HCT116 (cell line): ENCODE results near the gene ECEL1. TPM values are rescaled to one million over a fixed set of nuclear protein-coding genes. Genes with fewer than 3 reads are reported as not detected.

Experiments
- ATAC-seq: fragments of 200-7000 bp; cut with Tn5 transposase; 2 replicates; pipeline ENCODE4 v1.9.1; 2020; ENCODE audit warnings: mild to moderate bottlenecking, moderate library complexity
- BruUV-seq: library from RNA; stranded (reverse); fragments of 400-500 nt; replicated peaks from 2 replicates; lab custom pipeline; 2021; lab: Mats Ljungman, UMichigan
- CTCF ChIA-PET: fragments of 300-600 bp; sonication (Branson Sonifier 250); formaldehyde crosslinking; loops from one replicate; lab custom pipeline; 2021; ENCODE audit warnings: antibody characterized with exemption; lab: Charles Lee
- POLR2A ChIA-PET: fragments of 300-600, 350-600 bp; sonication (Branson Sonifier 250); formaldehyde crosslinking; loops from one replicate; lab custom pipeline; 2021; ENCODE audit warnings: antibody characterized with exemption; lab: Charles Lee
- RAD21 ChIA-PET, 2 experiments: fragments of 300-600 bp; sonication (Branson Sonifier 250); formaldehyde crosslinking; loops; one replicate each; lab custom pipeline; 2023; ENCODE audit warnings: low total read pairs in 2 of 2; ENCODE audit not compliant: uncharacterized antibody in 2 of 2, unreplicated experiment in 2 of 2, low non-redundant PET in 1 of 2; lab: Charles Lee
- DNase-seq: peaks from one replicate; pipeline ENCODE4 v3.0.0-alpha.2; 2010; ENCODE audit warnings: low read depth, low spot score
- H2AFZ ChIP-seq: fragments of 200-600 bp; shearing (Covaris generic), sonication (generic); 2 replicates; pipeline ENCODE4 v1.6.1; 2017; ENCODE audit warnings: low read depth, mixed run types, mixed read lengths, antibody characterized with exemption, low read length; ENCODE audit not compliant: poor library complexity, severe bottlenecking
- H3K27ac ChIP-seq: 2 replicates; pipeline ENCODE4 v1.5.1; 2012; ENCODE audit warnings: low read depth, low read length
- H3K27me3 ChIP-seq: fragments of 200-600 bp; sonication (generic); 2 replicates; pipeline ENCODE4 v1.6.1; 2016; ENCODE audit warnings: mixed run types, low read length, mixed read lengths; ENCODE audit not compliant: insufficient read depth
- H3K36me3 ChIP-seq, 2 experiments: fragments of 200-500 bp in 1 of 2; fragments of 200-600 bp in 1 of 2; sonication (Bioruptor generic) in 1 of 2; sonication (generic) in 1 of 2; 2 replicates each; pipeline versions ENCODE4 v1.5.1 to v1.6.1; 2014 to 2016; ENCODE audit warnings: low read length in 2 of 2, inconsistent platforms in 1 of 2, mixed read lengths in 1 of 2, mixed run types in 1 of 2; ENCODE audit not compliant: insufficient read depth in 2 of 2, control insufficient read depth in 1 of 2
- H3K4me1 ChIP-seq, 2 experiments: fragments of 200-600 bp in 1 of 2; sonication (generic) in 1 of 2; 2 replicates each; pipeline versions ENCODE4 v1.5.1 to v1.6.1; 2012 to 2017; ENCODE audit warnings: low read length in 2 of 2, inconsistent platforms in 1 of 2, mild to moderate bottlenecking in 1 of 2, mixed read lengths in 1 of 2, mixed run types in 1 of 2, moderate library complexity in 1 of 2; ENCODE audit not compliant: insufficient read depth in 2 of 2, control insufficient read depth in 1 of 2
- H3K4me2 ChIP-seq: fragments of 200-600 bp; sonication (generic); 2 replicates; pipeline ENCODE4 v1.6.1; 2017; ENCODE audit warnings: mixed run types, low read length, mixed read lengths
- H3K4me3 ChIP-seq, 2 experiments: fragments of 200-600 bp in 1 of 2; sonication (generic) in 1 of 2; replicated peaks in 1 of 2; 2 replicates each; pipeline ENCODE4 v1.5.1; 2011 to 2016; ENCODE audit warnings: low read length in 2 of 2, control low read depth in 1 of 2, low read depth in 1 of 2, mild to moderate bottlenecking in 1 of 2, mixed read lengths in 1 of 2, mixed run types in 1 of 2
- H3K79me2 ChIP-seq: fragments of 200-600 bp; sonication (generic); 2 replicates; pipeline ENCODE4 v1.6.1; 2017; ENCODE audit warnings: mild to moderate bottlenecking, mixed run types, low read length, moderate library complexity, mixed read lengths; ENCODE audit not compliant: insufficient read depth
- H3K9ac ChIP-seq: fragments of 200-600 bp; sonication (generic); 2 replicates; pipeline ENCODE4 v1.6.1; 2016; ENCODE audit warnings: low read length, mixed read lengths
- H3K9me2 ChIP-seq: fragments of 200-600 bp; sonication (generic), shearing (Covaris generic); 2 replicates; pipeline ENCODE4 v1.6.1; 2017; ENCODE audit warnings: mixed run types, mild to moderate bottlenecking, moderate library complexity; ENCODE audit not compliant: insufficient read depth
- H3K9me3 ChIP-seq, 2 experiments: fragments of 200-500 bp in 1 of 2; fragments of 200-600 bp in 1 of 2; sonication (Bioruptor generic) in 1 of 2; sonication (generic) in 1 of 2; 2 replicates each; pipeline ENCODE4 v1.6.1; 2014 to 2017; ENCODE audit warnings: low read length in 2 of 2, mixed read lengths in 2 of 2, inconsistent platforms in 1 of 2, low read depth in 1 of 2, mild to moderate bottlenecking in 1 of 2, mixed run types in 1 of 2, moderate library complexity in 1 of 2; ENCODE audit not compliant: control insufficient read depth in 1 of 2, insufficient read depth in 1 of 2
- H4K20me1 ChIP-seq: fragments of 200-600 bp; sonication (generic), shearing (Covaris generic); 2 replicates; pipeline ENCODE4 v1.6.1; 2017; ENCODE audit warnings: mixed run types, mild to moderate bottlenecking, moderate library complexity; ENCODE audit not compliant: insufficient read depth
- CEBPB ChIP-seq: IDR thresholded peaks from 2 replicates; pipeline ENCODE4 v1.6.1; 2012; ENCODE audit warnings: low read depth
- ELF1 ChIP-seq: IDR thresholded peaks from 2 replicates; pipeline ENCODE4 v1.6.1; 2012; ENCODE audit warnings: low read depth, borderline replicate concordance
- EZH2phosphoT487 ChIP-seq: fragments of 200-600 bp; IDR thresholded peaks from 2 replicates; pipeline ENCODE4 v1.6.1; 2018; ENCODE audit warnings: antibody characterized with exemption, borderline replicate concordance
- FOSL1 ChIP-seq: IDR thresholded peaks from 2 replicates; pipeline ENCODE4 v1.6.1; 2012; ENCODE audit warnings: low read depth
- JUND ChIP-seq: IDR thresholded peaks from 2 replicates; pipeline ENCODE4 v1.6.1; 2012
- SIN3A ChIP-seq: IDR thresholded peaks from 2 replicates; pipeline ENCODE4 v1.6.1; 2012; ENCODE audit warnings: low read depth
- SRF ChIP-seq: IDR thresholded peaks from 2 replicates; pipeline ENCODE4 v1.6.1; 2012; ENCODE audit warnings: low read depth
- TCF7L2 ChIP-seq: IDR thresholded peaks from 2 replicates; pipeline ENCODE4 v1.7.0; 2011; ENCODE audit warnings: borderline replicate concordance, inconsistent platforms; ENCODE audit not compliant: insufficient read depth, insufficient read length; ENCODE audit errors: extremely low read depth
- intact Hi-C: fragments of 100-400 bp; cut with micrococcal nuclease; formaldehyde crosslinking; loops from 2 replicates; pipeline ENCODE4 v1.10.0; 2022
- total RNA-seq: library from RNA; stranded (reverse); gene quantifications from one replicate; pipeline ENCODE4 v1.2.1, GENCODE V29; 2021; ENCODE audit not compliant: unreplicated experiment
- TF ChIP-seq, protein P1 (sequence below): IDR thresholded peaks from 2 replicates; pipeline ENCODE4 v1.6.1; 2012; ENCODE audit warnings: low read depth
- TF ChIP-seq, protein P2 (sequence below): IDR thresholded peaks from 2 replicates; pipeline ENCODE4 v1.6.1; 2012
- TF ChIP-seq, protein P3 (sequence below): IDR thresholded peaks from 2 replicates; pipeline ENCODE4 v1.6.1; 2011; ENCODE audit warnings: mild to moderate bottlenecking, low read length, moderate library complexity; ENCODE audit not compliant: insufficient replicate concordance; ENCODE audit errors: extremely low read depth
- TF ChIP-seq, protein P4 (sequence below), 3 experiments: fragments of 200-600 bp in 1 of 3; sonication (generic) in 1 of 3; IDR thresholded peaks in 2 of 3; conservative IDR thresholded peaks in 1 of 3; 2 replicates each; pipeline ENCODE4 v1.5.1; 2012 to 2017; ENCODE audit warnings: low read depth in 2 of 3, low read length in 2 of 3, antibody characterized with exemption in 1 of 3, borderline replicate concordance in 1 of 3, control low read depth in 1 of 3, mild to moderate bottlenecking in 1 of 3, mixed read lengths in 1 of 3, mixed run types in 1 of 3, moderate library complexity in 1 of 3; ENCODE audit not compliant: insufficient read depth in 1 of 3

Gene ECEL1
- total RNA-seq, 1 experiment from 2014 or later = not detected

DNA sequence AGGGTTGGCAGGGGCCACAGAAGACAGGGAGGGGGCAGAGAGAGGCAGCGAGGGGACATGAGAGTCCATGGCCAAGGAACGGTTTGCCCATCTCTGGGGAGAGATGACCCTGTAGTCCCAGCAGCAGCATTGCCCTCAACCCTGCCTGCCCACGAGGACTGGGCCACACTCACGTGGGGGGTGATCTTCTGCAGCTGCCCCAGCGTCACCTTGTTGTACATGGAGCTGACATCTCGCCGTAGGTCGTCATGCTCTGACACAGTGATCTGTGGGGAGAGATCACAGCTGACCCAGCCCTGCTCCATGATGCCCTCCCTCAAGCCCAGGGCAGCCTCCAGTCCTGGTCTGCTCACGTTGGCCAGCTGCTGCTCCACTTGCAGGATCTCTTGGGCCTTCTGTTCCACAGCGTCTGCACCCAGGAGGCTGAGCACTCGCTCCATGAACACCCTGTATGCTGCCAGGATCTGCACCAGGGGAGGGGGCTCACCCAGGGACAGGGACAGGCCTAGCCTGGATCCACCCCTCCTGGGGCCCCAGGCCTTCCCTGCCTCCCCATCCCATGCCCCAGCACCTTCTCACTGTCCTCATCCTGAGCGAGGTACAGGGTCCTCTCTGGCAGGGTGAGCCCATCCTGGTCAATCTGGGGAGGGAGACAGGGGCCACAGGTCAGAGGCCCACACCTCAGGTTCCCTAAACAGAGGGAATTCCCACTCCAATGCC lies 2.8 kb downstream of the ECEL1 start:
- ChIA-PET POLR2A (no interaction called here), RAD21 (no interaction called here), CTCF (no interaction called here)
- no peak overlapping the region for H3K4me3 ChIP-seq
- TF ChIP-seq SRF (no peak), TCF7L2 (no peak), EZH2phosphoT487 (no peak), SIN3A (no peak), JUND (no peak), CEBPB (no peak), FOSL1 (no peak), ELF1 (no peak)
- TF ChIP-seq, protein P1, sequence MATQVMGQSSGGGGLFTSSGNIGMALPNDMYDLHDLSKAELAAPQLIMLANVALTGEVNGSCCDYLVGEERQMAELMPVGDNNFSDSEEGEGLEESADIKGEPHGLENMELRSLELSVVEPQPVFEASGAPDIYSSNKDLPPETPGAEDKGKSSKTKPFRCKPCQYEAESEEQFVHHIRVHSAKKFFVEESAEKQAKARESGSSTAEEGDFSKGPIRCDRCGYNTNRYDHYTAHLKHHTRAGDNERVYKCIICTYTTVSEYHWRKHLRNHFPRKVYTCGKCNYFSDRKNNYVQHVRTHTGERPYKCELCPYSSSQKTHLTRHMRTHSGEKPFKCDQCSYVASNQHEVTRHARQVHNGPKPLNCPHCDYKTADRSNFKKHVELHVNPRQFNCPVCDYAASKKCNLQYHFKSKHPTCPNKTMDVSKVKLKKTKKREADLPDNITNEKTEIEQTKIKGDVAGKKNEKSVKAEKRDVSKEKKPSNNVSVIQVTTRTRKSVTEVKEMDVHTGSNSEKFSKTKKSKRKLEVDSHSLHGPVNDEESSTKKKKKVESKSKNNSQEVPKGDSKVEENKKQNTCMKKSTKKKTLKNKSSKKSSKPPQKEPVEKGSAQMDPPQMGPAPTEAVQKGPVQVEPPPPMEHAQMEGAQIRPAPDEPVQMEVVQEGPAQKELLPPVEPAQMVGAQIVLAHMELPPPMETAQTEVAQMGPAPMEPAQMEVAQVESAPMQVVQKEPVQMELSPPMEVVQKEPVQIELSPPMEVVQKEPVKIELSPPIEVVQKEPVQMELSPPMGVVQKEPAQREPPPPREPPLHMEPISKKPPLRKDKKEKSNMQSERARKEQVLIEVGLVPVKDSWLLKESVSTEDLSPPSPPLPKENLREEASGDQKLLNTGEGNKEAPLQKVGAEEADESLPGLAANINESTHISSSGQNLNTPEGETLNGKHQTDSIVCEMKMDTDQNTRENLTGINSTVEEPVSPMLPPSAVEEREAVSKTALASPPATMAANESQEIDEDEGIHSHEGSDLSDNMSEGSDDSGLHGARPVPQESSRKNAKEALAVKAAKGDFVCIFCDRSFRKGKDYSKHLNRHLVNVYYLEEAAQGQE = no peak
- TF ChIP-seq, protein P2, sequence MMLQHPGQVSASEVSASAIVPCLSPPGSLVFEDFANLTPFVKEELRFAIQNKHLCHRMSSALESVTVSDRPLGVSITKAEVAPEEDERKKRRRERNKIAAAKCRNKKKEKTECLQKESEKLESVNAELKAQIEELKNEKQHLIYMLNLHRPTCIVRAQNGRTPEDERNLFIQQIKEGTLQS = no peak
- TF ChIP-seq, protein P3, sequence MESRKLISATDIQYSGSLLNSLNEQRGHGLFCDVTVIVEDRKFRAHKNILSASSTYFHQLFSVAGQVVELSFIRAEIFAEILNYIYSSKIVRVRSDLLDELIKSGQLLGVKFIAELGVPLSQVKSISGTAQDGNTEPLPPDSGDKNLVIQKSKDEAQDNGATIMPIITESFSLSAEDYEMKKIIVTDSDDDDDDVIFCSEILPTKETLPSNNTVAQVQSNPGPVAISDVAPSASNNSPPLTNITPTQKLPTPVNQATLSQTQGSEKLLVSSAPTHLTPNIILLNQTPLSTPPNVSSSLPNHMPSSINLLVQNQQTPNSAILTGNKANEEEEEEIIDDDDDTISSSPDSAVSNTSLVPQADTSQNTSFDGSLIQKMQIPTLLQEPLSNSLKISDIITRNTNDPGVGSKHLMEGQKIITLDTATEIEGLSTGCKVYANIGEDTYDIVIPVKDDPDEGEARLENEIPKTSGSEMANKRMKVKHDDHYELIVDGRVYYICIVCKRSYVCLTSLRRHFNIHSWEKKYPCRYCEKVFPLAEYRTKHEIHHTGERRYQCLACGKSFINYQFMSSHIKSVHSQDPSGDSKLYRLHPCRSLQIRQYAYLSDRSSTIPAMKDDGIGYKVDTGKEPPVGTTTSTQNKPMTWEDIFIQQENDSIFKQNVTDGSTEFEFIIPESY = no peak
- TF ChIP-seq, protein P4, sequence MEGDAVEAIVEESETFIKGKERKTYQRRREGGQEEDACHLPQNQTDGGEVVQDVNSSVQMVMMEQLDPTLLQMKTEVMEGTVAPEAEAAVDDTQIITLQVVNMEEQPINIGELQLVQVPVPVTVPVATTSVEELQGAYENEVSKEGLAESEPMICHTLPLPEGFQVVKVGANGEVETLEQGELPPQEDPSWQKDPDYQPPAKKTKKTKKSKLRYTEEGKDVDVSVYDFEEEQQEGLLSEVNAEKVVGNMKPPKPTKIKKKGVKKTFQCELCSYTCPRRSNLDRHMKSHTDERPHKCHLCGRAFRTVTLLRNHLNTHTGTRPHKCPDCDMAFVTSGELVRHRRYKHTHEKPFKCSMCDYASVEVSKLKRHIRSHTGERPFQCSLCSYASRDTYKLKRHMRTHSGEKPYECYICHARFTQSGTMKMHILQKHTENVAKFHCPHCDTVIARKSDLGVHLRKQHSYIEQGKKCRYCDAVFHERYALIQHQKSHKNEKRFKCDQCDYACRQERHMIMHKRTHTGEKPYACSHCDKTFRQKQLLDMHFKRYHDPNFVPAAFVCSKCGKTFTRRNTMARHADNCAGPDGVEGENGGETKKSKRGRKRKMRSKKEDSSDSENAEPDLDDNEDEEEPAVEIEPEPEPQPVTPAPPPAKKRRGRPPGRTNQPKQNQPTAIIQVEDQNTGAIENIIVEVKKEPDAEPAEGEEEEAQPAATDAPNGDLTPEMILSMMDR (IDR thresholded peaks at IDR 0.05 in 2 of 3, conservative IDR thresholded peaks at IDR 0.05 in 1 of 3; ENCODE audit: borderline replicate concordance in 1 of 3, insufficient read depth in 1 of 3, low read depth in 2 of 3, low read length in 2 of 3) = no peak
- H3K36me3 ChIP-seq = no peaks in the 10 kb centered on the region
- no peaks in the 10 kb centered on the region for H3K4me1 ChIP-seq
- no peaks in the 10 kb centered on the region for H3K79me2 ChIP-seq
- no TSS peak for BruUV-seq
- no peak for ATAC-seq
- H2AFZ ChIP-seq = no peak overlapping the region
- no peak overlapping the region for H3K27ac ChIP-seq
- H3K4me2 ChIP-seq = no peak overlapping the region
- H3K9ac ChIP-seq = no peak overlapping the region
- H3K9me3 ChIP-seq = no peaks in the 10 kb centered on the region
- intact Hi-C loops = no loop called here
- DNase-seq = no peak
- no peaks in the 10 kb centered on the region for H3K27me3 ChIP-seq
- no peaks in the 10 kb centered on the region for H3K9me2 ChIP-seq
- no peaks in the 10 kb centered on the region for H4K20me1 ChIP-seq
